ENCODE data around the gene ABCA13. TPM values are rescaled to one million over a fixed set of nuclear protein-coding genes. Genes with fewer than 3 reads are reported as not detected.

Gene ABCA13
- total RNA-seq, 3 donors from 2014 or later = 0.08 TPM; not detected in 1

DNA sequence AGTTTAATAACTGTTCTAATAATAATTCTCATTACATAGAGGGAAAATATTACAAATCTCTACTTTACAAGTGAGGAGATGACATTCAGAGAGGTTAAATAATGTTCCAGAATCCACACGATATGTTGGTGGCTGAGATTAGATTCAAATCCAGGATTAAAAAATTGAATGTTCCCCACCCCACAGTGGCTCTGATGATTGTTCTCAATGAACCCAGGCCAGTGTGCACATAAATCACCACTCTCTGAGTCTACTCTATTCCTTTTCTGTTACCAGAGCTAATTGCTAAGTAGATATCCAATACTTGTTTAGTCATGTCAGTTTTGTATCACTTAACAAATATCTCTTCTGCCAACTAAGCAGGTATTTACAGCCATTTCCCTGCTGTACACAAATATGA lies 281.0 kb downstream of the ABCA13 start:
- H3K27me3 Mint-ChIP-seq (ENCODE audit: low read depth) = no peaks in the 10 kb centered on the region
- H3K4me1 Mint-ChIP-seq (ENCODE audit: low read depth) = no peaks in the 10 kb centered on the region
- no peak overlapping the region for H3K4me3 Mint-ChIP-seq
- no peaks in the 10 kb centered on the region for H3K36me3 Mint-ChIP-seq (ENCODE audit: insufficient read depth)
- no peaks in the 10 kb centered on the region for H3K9me3 Mint-ChIP-seq
- ATAC-seq (no peak), DNase-seq (no peak)

DNA sequence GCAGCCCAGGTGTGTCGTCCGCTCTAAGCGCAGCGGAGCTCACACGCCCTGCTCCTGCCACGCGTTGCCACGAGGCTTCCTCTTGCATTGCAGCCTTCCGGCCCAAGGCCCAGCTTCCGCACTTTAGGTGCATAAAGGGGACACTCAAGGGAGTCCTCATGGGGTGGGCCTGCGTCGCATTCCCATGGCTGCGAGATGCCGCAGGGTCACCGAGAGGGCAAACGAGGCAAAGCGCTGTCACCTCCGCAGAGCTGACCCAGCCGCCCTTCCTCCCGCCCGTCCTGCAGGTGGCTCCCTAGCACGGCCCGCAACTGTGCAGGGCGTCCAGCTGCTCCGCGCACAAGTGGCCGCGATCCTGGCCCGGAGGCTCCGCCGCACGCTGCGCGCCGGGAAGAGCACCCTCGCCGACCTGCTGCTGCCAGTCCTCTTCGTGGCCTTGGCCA lies 283.5 kb downstream of the ABCA13 start:
- no peaks in the 10 kb centered on the region for H3K4me1 Mint-ChIP-seq (ENCODE audit: low read depth)
- DNase-seq (no peak), ATAC-seq (no peak)

DNA sequence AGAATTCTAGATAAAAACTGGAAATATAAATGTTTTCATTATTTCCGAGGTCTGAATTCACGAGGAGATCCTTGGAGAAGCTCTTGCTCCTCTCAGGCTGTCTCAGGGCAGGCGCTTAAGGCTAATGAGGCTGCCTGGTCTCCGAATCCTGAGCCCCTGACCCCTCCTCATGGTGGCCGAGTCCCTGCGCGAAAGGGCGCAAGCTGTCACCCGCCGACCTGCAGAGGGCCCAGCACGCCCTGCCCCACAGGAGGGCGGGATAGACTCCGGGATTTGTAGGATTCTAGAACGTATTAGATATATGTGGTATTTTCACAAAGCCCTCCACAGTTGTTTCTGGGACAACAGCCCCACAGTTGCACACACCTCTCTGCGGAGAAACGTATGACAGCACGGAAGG lies 284.1 kb downstream of the ABCA13 start:
- Mint-ChIP-seq H3K9me3 (no peaks in the 10 kb centered on the region), H3K27me3 (ENCODE audit: low read depth) (no peaks in the 10 kb centered on the region), H3K36me3 (ENCODE audit: insufficient read depth) (no peaks in the 10 kb centered on the region), H3K4me3 (no peak overlapping the region), H3K4me1 (ENCODE audit: low read depth) (no peaks in the 10 kb centered on the region)
- ATAC-seq (no peak), DNase-seq (no peak)

More for the DNA sequence above, 283.5 kb downstream of the ABCA13 start:
- no peaks in the 10 kb centered on the region for H3K36me3 Mint-ChIP-seq (ENCODE audit: insufficient read depth)
- H3K4me3 Mint-ChIP-seq = no peak overlapping the region
- H3K9me3 Mint-ChIP-seq = no peaks in the 10 kb centered on the region
- H3K27me3 Mint-ChIP-seq (ENCODE audit: low read depth) = no peaks in the 10 kb centered on the region

DNA sequence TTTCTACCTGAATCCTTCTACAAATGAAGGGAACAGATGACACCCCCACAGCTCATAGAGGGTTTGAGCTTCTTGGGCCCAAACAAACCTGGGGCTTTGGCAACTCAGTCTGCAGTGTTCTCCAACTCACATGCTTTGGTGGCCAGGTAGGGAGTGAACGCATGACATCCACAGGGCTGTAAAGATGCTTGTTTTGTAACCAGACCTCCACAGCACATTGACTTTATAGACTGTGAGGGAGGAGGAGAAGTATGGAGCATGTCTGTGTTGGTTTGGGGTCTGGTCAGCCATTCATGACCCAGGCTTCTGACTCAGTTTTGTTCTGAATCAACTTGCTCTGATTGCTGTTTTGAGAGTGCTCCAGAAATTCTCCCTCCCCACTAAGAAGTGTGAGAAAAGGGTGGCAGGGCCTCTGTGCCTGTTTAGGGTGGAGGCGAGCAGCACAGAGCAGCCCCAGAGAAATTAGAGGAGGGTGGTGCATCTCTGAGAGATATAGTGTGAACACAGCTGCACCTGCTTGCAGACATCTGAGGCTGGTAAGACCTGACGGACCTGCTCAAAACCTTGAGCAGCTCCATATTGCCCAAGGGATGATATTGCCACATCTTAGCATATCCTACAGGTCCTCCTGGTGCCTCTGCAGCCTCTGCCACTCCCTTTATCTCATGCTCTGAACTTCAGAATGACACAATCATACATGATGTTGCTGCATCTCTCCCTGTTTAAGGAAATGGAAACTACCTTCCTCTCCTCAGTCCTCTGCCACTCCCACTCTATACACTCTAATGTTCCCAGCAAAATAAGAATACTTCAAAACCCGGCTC lies 287.7 kb downstream of the ABCA13 start:
- no peak overlapping the region for H3K4me3 Mint-ChIP-seq
- ATAC-seq (no peak), DNase-seq (no peak)
- no peaks in the 10 kb centered on the region for H3K4me1 Mint-ChIP-seq (ENCODE audit: low read depth)
- no peaks in the 10 kb centered on the region for H3K27me3 Mint-ChIP-seq (ENCODE audit: low read depth)
- no peaks in the 10 kb centered on the region for H3K36me3 Mint-ChIP-seq (ENCODE audit: insufficient read depth)
- H3K9me3 Mint-ChIP-seq = no peaks in the 10 kb centered on the region

DNA sequence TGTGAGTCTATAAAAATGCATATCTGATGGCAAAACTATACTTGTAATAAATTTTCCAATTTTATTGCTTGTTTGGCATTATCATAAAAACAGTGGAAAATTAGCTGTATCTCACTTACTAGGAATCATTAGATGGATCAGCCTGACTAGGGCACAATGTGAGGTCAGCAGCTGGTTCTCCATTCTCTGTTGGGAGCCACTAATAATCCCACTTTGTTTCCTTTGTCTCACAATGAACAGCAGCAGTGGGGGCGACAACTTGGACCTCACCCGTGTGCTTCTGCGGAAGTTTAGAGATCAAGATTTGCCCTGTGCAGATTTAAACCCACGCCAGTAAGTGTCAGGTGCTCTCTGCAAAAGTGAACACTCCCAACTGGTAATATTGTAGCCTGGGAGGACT lies 295.5 kb downstream of the ABCA13 start:
- no peaks in the 10 kb centered on the region for H3K4me1 Mint-ChIP-seq (ENCODE audit: low read depth)
- DNase-seq = no peak
- ATAC-seq = no peak
- H3K36me3 Mint-ChIP-seq (ENCODE audit: insufficient read depth) = no peaks in the 10 kb centered on the region
- H3K9me3 Mint-ChIP-seq = no peaks in the 10 kb centered on the region
- H3K27me3 Mint-ChIP-seq (ENCODE audit: low read depth) = no peaks in the 10 kb centered on the region
- no peak overlapping the region for H3K4me3 Mint-ChIP-seq

DNA sequence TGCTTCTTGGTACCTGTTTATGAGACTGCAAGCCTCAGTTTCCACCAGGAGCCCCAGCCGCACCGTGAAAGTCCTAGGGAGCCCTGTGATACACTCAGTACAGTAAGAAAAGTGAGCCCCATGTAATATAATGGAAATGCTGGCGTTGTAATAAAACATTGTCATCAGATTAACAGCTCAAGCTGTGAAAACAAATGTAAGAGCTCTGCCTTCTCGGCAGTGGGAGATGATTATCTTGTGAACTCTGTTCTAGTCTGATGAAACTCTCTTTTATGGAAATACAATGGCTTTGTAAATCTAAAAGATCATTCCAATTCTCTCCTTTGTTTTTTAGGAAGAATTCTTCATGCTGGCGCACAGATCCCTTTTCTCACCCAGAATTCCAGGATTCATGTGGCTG lies 299.9 kb downstream of the ABCA13 start:
- H3K9me3 Mint-ChIP-seq = no peaks in the 10 kb centered on the region
- H3K4me3 Mint-ChIP-seq = no peak overlapping the region
- H3K36me3 Mint-ChIP-seq (ENCODE audit: insufficient read depth) = no peaks in the 10 kb centered on the region
- no peaks in the 10 kb centered on the region for H3K27me3 Mint-ChIP-seq (ENCODE audit: low read depth)
- H3K4me1 Mint-ChIP-seq (ENCODE audit: low read depth) = no peaks in the 10 kb centered on the region
- DNase-seq (no peak), ATAC-seq (no peak)

DNA sequence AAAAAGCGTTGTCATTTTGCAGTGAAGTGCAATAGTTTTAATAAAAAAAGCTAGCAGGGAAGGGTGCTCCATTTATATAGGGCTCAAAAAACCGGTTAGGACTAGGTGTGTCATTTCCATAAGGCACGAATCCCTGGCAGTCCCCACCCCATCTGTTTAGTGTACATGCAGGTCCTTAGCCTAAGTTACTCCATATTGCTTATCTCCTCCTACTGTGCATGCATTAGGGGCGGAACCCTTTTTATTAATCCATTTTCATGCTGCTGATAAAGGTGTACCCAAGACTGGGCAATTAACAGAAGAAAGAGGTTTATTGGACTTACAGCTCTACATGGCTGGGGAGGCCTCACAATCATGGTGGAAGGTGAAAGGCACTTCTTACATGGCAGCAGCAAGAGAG lies 301.4 kb downstream of the ABCA13 start:
- no peak for ATAC-seq
- H3K9me3 Mint-ChIP-seq = peaks cover 6% of the 10 kb centered on the region
- no peaks in the 10 kb centered on the region for H3K36me3 Mint-ChIP-seq (ENCODE audit: insufficient read depth)
- no peak overlapping the region for H3K4me3 Mint-ChIP-seq
- no peaks in the 10 kb centered on the region for H3K27me3 Mint-ChIP-seq (ENCODE audit: low read depth)
- no peaks in the 10 kb centered on the region for H3K4me1 Mint-ChIP-seq (ENCODE audit: low read depth)
- DNase-seq = no peak

DNA sequence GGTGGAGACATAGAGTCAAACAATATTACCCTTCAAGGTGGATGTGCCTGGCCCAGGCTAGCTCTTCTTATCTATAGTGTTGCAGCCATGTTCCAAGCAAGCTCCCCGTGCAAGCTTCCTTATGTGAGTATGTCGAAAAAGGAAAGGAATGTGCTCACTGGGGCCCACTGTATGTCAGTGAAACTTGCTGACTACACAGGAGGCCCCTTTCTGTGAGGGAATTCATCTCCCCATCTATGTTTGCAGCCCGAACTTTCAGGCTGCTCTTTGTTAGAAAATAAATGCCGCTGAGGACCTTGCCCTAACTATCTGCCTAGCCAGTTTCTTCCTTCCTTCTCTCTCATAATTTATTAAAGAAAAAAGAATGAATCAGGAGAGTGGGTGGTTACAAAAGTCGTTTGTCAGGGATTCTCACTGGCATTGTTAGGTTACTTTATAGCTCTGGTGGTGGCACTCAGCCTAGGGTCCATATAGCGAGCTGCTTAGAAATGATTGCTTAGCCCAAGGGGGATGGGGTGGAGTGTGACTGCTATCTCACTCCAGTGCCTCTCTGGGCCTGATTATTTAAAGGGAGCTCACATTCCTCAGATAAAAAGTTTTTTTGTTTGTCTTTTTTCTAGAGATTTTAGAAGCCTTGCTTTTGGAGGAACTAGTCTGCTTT lies 302.1 kb downstream of the ABCA13 start:
- no peak overlapping the region for H3K4me3 Mint-ChIP-seq
- no peak for ATAC-seq
- H3K9me3 Mint-ChIP-seq = peaks cover 7% of the 10 kb centered on the region
- H3K4me1 Mint-ChIP-seq (ENCODE audit: low read depth) = no peaks in the 10 kb centered on the region
- H3K27me3 Mint-ChIP-seq (ENCODE audit: low read depth) = no peaks in the 10 kb centered on the region
- no peak for DNase-seq
- H3K36me3 Mint-ChIP-seq (ENCODE audit: insufficient read depth) = no peaks in the 10 kb centered on the region

DNA sequence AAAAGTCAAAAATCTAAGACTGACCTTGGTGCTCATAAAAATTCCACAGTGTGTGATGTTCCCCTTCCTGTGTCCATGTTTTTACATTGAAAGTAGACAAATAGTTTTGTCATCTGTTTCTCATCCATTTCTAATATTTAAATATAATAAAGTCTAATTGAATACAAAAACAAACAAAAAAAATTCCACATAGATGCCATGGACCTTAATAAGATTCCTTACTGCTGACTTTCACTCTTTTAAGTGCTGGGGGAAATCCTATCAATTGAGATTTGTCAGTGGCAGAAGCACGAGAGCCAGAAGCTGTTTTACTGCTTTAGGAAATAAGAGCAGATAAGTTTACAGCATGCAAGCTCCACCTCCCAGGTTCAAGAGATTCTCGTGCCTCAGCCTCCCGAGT lies 310.0 kb downstream of the ABCA13 start:
- Mint-ChIP-seq H3K4me3 (no peak overlapping the region), H3K36me3 (ENCODE audit: insufficient read depth) (no peaks in the 10 kb centered on the region), H3K9me3 (peaks cover 10% of the 10 kb centered on the region), H3K4me1 (ENCODE audit: low read depth) (no peaks in the 10 kb centered on the region), H3K27me3 (ENCODE audit: low read depth) (no peaks in the 10 kb centered on the region)
- ATAC-seq = no peak
- DNase-seq = no peak

DNA sequence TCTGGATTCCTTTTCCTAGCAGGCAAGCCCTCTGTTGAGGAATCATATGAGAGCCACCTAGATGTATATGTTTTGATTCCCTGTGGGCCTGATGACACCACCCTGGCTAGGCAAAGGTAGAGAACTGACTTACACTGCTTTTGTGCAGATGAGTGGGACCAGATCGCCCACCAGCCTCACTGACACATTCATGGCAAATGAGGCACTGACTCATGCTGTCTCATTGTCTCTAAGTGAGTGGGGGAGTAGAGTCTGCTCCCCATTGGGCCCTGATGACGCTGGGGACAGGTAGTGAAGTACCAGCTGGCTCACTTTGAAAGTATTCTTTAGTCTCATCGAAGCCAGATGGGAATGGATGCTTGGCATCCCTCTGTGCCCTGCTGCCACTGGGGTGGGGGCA lies 326.3 kb downstream of the ABCA13 start:
- Mint-ChIP-seq H3K27me3 (ENCODE audit: low read depth) (no peaks in the 10 kb centered on the region), H3K4me1 (ENCODE audit: low read depth) (no peaks in the 10 kb centered on the region), H3K36me3 (ENCODE audit: insufficient read depth) (no peaks in the 10 kb centered on the region), H3K9me3 (no peaks in the 10 kb centered on the region), H3K4me3 (no peak overlapping the region)
- DNase-seq (no peak), ATAC-seq (no peak)

DNA sequence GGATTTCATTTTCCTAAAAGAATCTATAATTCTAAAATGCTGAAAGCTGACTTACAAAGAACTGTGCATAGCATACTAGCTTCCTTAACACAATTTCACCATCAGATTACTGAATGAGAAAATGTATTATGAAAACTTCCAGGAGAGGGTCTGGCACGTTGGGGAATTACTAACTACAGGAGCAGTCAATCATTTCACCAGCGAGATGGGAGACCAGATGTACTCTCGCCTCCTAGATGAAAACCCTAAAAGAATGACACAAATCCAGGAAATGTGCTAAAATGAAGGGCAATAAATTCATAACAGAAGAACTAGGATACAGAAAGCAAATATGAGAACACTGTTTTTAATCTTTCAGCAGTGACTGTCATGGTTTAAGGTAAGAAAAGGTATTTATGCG lies 330.8 kb downstream of the ABCA13 start:
- no peaks in the 10 kb centered on the region for H3K27me3 Mint-ChIP-seq (ENCODE audit: low read depth)
- H3K36me3 Mint-ChIP-seq (ENCODE audit: insufficient read depth) = no peaks in the 10 kb centered on the region
- no peak for ATAC-seq
- DNase-seq = no peak
- no peaks in the 10 kb centered on the region for H3K9me3 Mint-ChIP-seq
- no peak overlapping the region for H3K4me3 Mint-ChIP-seq
- H3K4me1 Mint-ChIP-seq (ENCODE audit: low read depth) = no peaks in the 10 kb centered on the region

DNA sequence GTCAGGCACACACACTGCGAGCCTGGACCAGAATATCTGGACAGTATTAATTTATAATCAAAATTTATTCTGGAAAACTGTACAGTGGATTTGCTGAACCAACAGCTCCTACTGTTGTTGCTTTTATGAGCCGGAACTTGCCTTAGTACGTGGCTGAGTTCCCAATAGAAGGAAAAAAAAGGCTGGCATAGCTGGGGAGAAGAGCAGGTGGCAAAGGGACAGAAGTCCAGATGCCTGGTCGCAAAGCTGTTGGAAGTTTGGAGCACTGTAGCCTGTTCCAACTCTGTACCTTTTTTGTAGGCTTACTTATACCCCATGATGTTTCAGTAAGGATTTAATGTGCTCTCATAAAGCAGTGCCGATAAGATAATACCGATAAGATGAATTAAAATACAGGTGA lies 333.8 kb downstream of the ABCA13 start:
- H3K4me1 Mint-ChIP-seq (ENCODE audit: low read depth) = no peaks in the 10 kb centered on the region
- H3K9me3 Mint-ChIP-seq = no peaks in the 10 kb centered on the region
- ATAC-seq (no peak), DNase-seq (no peak)
- H3K4me3 Mint-ChIP-seq = no peak overlapping the region
- H3K27me3 Mint-ChIP-seq (ENCODE audit: low read depth) = no peaks in the 10 kb centered on the region
- no peaks in the 10 kb centered on the region for H3K36me3 Mint-ChIP-seq (ENCODE audit: insufficient read depth)

DNA sequence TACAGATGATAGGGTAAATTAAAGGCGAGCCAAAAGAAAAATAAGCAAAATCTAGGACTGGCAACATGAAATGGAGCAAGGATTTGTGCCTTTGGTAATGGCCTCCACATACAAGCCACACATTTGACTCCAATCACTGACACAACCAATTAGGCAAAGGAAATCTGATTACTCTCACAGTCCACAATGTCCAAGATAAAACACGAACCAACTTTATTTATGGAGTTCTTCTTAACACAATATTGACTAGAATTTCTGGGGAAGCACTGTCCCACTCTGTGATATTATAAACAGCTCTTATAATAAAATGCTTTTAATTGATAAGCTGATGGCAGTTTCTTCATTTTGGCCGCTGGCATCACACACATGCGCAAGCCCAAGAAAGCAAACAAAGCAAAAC lies 334.2 kb downstream of the ABCA13 start:
- H3K27me3 Mint-ChIP-seq (ENCODE audit: low read depth) = no peaks in the 10 kb centered on the region
- ATAC-seq = no peak
- H3K9me3 Mint-ChIP-seq = no peaks in the 10 kb centered on the region
- no peak for DNase-seq
- no peaks in the 10 kb centered on the region for H3K36me3 Mint-ChIP-seq (ENCODE audit: insufficient read depth)
- H3K4me3 Mint-ChIP-seq = no peak overlapping the region
- no peaks in the 10 kb centered on the region for H3K4me1 Mint-ChIP-seq (ENCODE audit: low read depth)

DNA sequence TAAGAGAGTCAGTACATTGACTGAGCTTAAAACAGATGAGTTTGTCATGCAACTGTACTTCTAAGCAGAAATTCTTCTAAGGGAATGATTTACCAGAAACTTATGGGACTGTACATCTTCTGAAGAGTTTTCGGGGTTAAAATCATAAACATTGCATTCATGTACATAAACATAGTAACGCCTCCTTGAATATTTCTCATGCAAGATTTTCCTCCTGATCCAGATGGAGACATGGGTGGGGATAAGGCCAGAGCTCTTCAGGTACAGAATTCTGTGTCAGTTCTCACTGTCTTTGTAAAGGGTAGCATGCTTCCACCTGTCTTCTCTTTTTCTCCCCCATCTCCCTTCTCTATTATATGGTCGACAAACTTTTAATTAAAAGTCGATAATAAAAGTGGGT lies 335.3 kb downstream of the ABCA13 start:
- Mint-ChIP-seq H3K36me3 (ENCODE audit: insufficient read depth) (no peaks in the 10 kb centered on the region), H3K4me1 (ENCODE audit: low read depth) (no peaks in the 10 kb centered on the region), H3K4me3 (no peak overlapping the region), H3K27me3 (ENCODE audit: low read depth) (no peaks in the 10 kb centered on the region), H3K9me3 (no peaks in the 10 kb centered on the region)
- ATAC-seq (no peak), DNase-seq (no peak)

DNA sequence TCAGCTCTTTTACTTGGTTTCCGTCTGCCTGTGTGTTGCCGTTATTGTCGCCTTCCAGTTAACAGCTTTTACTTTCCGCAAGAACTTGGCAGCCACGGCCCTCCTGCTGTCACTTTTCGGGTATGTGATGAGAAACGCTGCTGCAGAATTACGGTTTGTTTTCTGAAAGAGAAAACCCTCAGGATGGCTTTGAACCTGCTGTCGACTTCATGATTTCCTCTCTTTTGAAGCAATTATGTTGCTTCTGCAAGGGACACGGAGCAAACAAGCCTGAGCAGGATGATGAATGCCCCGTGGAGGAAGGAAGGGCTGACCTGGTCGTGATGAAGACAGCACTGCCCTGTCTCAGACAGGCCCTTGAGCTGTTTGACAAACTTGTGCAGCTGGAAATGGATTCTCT lies 339.8 kb downstream of the ABCA13 start:
- H3K9me3 Mint-ChIP-seq = no peaks in the 10 kb centered on the region
- no peak overlapping the region for H3K4me3 Mint-ChIP-seq
- H3K27me3 Mint-ChIP-seq (ENCODE audit: low read depth) = no peaks in the 10 kb centered on the region
- DNase-seq (no peak), ATAC-seq (no peak)
- no peaks in the 10 kb centered on the region for H3K4me1 Mint-ChIP-seq (ENCODE audit: low read depth)
- no peaks in the 10 kb centered on the region for H3K36me3 Mint-ChIP-seq (ENCODE audit: insufficient read depth)
